Stimulated activated CD8-positive, alpha-beta memory T cell treated with anti-CD3 and anti-CD28 coated beads, Interleukin-7, amount 100 ng/mL, for 48 hours (primary cell): ENCODE data around the gene C2CD5.

Experiments
- DNase-seq, 2 donors: peaks; one replicate each; pipeline ENCODE4 v3.0.0-alpha.2; 2020; ENCODE audit warnings: low read depth in 1 of 2; ENCODE audit errors: extremely low read depth in 1 of 2

Gene C2CD5

GRCh38 chr12:22415342-22416309 is 128.7 kb downstream of the C2CD5 start:
- DNase-seq = no peak

DNA sequence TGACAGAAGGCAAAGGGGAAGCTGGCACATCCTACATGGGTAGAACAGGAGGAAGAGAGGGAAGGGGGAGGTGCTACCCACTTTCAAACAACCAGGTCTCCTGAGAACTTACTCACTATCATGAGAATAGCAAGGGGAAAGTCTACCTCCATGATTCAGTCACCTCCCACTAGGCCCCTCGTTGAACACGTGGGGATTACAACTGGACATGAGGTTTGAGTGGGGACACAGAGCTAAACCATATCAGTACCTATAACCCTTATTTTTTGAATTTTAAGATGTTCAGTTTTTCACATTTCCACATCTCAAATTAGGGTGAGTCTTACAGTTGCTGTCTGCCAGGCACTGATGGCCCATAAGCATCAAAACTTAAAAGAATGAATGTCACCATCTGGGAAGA is 129.6 kb downstream of the C2CD5 start:
- no peak for DNase-seq

DNA sequence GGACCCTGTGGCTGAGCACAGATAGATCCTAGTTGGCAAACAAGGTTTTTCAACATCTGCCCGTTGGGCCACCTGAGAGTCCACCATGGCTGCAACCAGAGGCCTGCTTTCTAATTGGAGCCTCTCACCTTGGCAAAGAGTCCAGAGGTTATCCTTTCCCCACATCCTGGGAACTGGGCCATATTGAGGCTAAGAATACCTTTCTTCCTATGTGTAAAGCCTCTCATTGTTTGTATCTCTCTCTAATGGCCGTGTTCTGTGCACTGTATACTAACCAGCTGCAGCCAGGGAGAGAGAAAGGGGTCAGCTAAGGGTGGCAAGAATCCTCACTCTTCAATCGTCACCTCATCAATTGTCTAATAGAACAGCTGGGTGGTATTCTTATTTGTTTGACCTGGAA is 130.8 kb downstream of the C2CD5 start:
- DNase-seq = no peak

DNA sequence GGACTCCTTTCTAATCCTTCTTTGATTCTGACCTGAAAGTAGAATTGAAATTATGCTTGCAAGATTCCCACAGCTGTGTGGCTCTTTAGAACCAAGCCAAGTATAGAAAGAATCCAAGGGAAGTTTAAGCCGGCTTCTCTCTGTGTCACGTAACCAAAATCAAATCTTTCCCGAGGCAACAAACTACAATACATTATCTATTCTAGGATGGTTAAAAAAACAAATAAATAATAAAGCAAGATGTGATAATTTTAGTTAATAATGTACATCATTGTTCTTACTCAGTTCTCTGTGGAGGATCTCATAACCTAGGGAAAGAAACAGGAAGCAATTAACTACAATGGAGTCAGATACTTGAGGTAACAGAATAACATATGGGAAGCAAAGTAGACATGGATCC is 131.8 kb downstream of the C2CD5 start:
- DNase-seq = no peak

GRCh38 chr12:22410486-22410885 is 133.9 kb downstream of the C2CD5 start:
- DNase-seq = no peak

DNA sequence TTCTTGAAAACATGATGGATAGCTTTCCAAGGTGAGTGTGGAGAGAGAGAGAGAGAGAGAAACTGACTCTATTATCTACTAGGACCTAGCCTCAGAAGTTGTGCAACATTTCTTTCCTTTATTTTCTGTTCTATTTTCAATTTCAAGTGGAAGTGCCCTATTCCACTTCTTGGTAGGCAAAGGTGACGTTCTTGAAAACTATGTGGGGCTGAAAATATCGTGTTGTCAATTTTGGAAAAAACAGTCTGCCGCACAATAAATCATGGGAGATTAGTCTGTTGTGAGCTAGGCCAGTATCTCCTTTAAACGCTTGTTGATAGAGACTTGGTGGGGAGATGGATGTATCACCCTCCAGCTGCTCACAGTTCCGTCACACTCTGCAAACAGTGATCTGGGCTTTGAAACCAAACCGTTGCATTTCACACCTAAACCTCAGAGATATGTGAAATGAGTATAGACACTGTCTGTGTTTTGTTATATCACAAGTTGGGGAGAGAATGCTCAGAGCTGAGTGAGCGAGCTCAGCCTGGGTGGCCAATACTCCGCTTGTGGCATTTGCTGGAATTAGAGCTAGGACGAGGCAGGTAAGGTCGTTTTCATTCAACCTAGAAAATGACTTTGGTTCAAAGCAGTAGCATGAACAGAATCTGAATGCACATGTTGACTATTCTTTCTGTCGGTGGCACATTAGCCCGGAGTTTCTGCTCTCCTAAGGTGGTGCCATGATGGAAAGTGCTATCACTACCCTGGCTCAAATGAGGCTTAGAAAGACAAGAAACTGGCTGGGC is 134.8 kb downstream of the C2CD5 start:
- peak in 1 of 2 donors; percentile 40 for DNase-seq

DNA sequence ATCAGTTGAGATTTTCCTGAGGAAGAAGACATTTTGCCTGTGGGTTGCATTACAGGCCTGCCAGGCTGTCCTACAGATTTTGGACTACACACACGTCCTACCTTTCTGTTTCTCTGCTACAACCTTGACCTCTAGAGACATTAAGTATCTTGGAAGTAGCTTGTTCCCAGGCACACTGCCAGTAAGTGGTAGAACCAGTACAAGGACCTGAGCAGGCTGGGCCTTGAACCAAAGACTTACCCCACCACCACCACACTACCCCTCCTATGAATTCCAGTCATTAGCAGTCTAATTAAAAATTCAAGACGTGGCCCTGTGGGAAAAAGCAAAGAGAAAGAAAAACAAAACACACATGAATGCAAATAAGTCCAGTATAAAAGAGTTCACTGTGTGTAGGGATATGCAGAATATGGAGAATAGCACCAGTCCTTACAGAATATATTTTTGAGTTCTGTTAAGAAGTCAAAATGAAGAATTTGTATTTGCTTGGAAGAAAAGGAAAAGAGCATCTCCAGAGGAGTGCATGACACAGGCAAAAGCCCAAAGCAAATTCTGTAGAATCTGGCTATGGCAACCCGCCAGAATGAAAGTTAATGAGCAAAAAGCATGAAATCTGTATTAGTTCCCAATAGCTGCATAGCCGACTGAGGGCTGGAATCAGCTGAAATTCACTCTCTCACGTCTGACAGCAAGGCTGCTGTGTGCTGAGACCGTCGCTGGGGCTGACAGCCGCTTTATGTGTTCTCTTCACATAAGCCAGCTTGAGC is 135.5 kb downstream of the C2CD5 start:
- DNase-seq = no peak

- no peak for DNase-seq
Measured at GRCh38 chr12:22407397-22407796, 136.9 kb downstream of the C2CD5 start.

GRCh38 chr12:22406627-22407026 is 137.7 kb downstream of the C2CD5 start:
- no peak for DNase-seq

DNA sequence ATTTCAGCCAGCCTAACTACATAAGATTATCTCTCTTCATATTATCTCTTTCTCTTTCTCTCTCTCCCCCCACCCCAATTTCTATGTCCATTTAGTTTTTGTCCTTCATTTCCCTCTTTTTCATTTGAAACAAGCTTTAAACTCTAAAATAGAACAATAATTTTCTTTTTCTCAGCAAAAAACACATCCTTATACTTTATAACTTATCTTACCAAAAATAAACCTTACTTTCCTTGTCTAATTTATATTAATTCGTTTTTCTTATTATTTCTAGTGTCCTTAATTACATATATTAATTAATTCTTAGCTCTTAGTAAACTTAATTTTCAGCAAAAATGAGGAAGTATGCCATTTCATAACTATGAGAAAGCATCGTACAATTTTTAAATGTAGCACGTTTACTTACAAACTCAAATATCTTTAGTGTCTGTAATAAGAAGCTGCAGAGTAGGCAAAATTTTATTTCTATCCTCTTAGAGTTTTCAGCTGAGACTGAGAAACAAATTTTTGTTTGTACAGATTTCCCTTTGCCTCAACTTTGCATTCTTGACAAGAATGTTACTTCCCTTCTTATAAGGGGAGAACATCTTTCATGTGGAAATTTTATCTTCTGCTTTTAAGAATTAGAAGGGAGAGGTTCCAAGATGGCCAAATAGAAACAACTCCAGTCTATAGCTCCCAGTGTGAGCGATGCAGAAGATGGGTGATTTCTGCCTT is 144.7 kb downstream of the C2CD5 start:
- DNase-seq = no peak
